Lung (tissue), 12 donors: ENCODE data around the gene P2RX1. TPM values are rescaled to one million over a fixed set of nuclear protein-coding genes. Genes with fewer than 3 reads are reported as not detected.

Source experiments
- ATAC-seq: fragments of 200-7000 bp; cut with Tn5 transposase; one replicate; pipeline ENCODE4 v1.9.1; 2020; ENCODE audit warnings: moderate number of reproducible peaks; ENCODE audit not compliant: insufficient read depth, low FRiP score
- DNase-seq, 3 donors: peaks; one replicate each; pipeline ENCODE4 v3.0.0-alpha.2; 2013 to 2017
- H3K27ac ChIP-seq, 2 donors: one replicate each; pipeline ENCODE4 v1.5.1; 2013; ENCODE audit warnings: mild to moderate bottlenecking in 2 of 2, moderate library complexity in 2 of 2, control low read depth in 1 of 2, inconsistent platforms in 1 of 2, low read depth in 1 of 2, low read length in 1 of 2
- H3K27me3 ChIP-seq, 3 donors: one replicate each; pipeline ENCODE4 v1.5.1; 2013; ENCODE audit warnings: low read length in 2 of 3; ENCODE audit not compliant: control insufficient read depth in 3 of 3, insufficient read depth in 3 of 3
- H3K36me3 ChIP-seq, 4 donors: one replicate each; pipeline ENCODE4 v1.5.1; 2013; ENCODE audit warnings: low read length in 4 of 4, mild to moderate bottlenecking in 1 of 4, moderate library complexity in 1 of 4; ENCODE audit not compliant: control insufficient read depth in 4 of 4, insufficient read depth in 4 of 4
- H3K4me1 ChIP-seq, 5 donors: one replicate each; pipeline ENCODE4 v1.5.1; 2013; ENCODE audit warnings: low read length in 5 of 5, mild to moderate bottlenecking in 2 of 5, moderate library complexity in 1 of 5; ENCODE audit not compliant: control insufficient read depth in 5 of 5, insufficient read depth in 5 of 5
- H3K4me3 ChIP-seq: one replicate; pipeline ENCODE4 v1.5.1; 2013; ENCODE audit warnings: mild to moderate bottlenecking, control low read depth, moderate library complexity
- H3K9ac ChIP-seq, 2 donors: one replicate each; pipeline ENCODE4 v1.5.1; 2013; ENCODE audit warnings: low read length in 2 of 2, control low read depth in 1 of 2; ENCODE audit not compliant: insufficient read depth in 1 of 2
- H3K9me3 ChIP-seq, 4 donors: one replicate each; pipeline ENCODE4 v1.5.1; 2013; ENCODE audit warnings: low read length in 3 of 4, mild to moderate bottlenecking in 1 of 4, moderate library complexity in 1 of 4; ENCODE audit not compliant: control insufficient read depth in 4 of 4, insufficient read depth in 3 of 4
- WGBS, 2 donors: extraction: QIAGEN DNeasy Blood & Tissue Kit; methylation state at CpG; one replicate each; pipeline ENCODE4 v1.1.7; 2013; 5-methylcytosine and 5-hydroxymethylcytosine counted together
- polyA plus RNA-seq, 2 donors: library from polyadenylated mRNA; stranded (reverse); fragments of 200-250 nt; gene quantifications; one replicate each; pipeline ENCODE4 v1.2.1, GENCODE V29; 2013
- total RNA-seq, 2 donors: library from RNA; depleted of rRNA in 1 of 2; stranded (reverse); fragments of >200 nt in 1 of 2; gene quantifications; one replicate each; pipeline ENCODE4 v1.2.1, GENCODE V29; 2014 to 2021
- TF ChIP-seq, protein P1 (sequence below): IDR thresholded peaks from 2 replicates; pipeline ENCODE4 v1.5.1; 2012; ENCODE audit warnings: mild to moderate bottlenecking; ENCODE audit errors: control extremely low read depth, extremely low read depth
- donor health status: control.
- donor health status: control.
- donor health status: Bipolar disorder and iron deficiency.
- donor health status: healthy.
- donor health status: DM: yes; HTN: yes; CAD: no.

The P2RX1 gene
- total and polyA plus RNA-seq, 4 donors, result 4.6 to 16.4 (median 10.5) TPM

DNA sequence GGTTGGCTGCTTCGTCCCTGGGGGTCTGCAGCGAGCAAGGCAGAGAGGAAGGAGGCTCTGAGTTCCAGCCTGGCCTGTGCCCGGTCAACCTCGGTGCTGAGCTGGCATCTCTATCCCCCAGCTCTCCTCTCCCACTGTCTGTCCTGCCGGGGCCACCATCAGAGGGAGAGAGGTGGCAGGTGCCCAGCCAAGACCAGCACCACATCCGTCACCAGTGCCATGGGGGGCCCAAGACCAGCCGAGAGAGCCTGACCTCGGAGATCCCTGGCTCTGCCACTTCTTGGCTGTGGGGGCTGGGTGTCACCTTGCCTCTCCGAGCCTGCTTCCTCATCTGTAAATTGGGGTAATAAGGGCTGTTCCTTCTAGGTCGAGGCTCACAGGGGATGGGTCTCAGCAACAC is 560 bp upstream of the P2RX1 start:
- Histone ChIP-seq H3K4me1 (peaks cover 0 to 26% (median 17%) of the 10 kb centered on the region in 5 donors), H3K9me3 (no peaks in the 10 kb centered on the region), H3K27me3 (no peaks in the 10 kb centered on the region), H3K36me3 (no peaks in the 10 kb centered on the region), H3K27ac (peak overlapping the region in 1 of 2 donors; percentile 76), H3K4me3 (no peak overlapping the region), H3K9ac (no peak overlapping the region)
- WGBS, 2 donors, result 40 to 48% methylated on average over 8 to 10 of the region's 10 CpGs
- ATAC-seq (no peak), DNase-seq (no peak)
- TF ChIP-seq, protein P1, sequence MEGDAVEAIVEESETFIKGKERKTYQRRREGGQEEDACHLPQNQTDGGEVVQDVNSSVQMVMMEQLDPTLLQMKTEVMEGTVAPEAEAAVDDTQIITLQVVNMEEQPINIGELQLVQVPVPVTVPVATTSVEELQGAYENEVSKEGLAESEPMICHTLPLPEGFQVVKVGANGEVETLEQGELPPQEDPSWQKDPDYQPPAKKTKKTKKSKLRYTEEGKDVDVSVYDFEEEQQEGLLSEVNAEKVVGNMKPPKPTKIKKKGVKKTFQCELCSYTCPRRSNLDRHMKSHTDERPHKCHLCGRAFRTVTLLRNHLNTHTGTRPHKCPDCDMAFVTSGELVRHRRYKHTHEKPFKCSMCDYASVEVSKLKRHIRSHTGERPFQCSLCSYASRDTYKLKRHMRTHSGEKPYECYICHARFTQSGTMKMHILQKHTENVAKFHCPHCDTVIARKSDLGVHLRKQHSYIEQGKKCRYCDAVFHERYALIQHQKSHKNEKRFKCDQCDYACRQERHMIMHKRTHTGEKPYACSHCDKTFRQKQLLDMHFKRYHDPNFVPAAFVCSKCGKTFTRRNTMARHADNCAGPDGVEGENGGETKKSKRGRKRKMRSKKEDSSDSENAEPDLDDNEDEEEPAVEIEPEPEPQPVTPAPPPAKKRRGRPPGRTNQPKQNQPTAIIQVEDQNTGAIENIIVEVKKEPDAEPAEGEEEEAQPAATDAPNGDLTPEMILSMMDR, result no peak

DNA sequence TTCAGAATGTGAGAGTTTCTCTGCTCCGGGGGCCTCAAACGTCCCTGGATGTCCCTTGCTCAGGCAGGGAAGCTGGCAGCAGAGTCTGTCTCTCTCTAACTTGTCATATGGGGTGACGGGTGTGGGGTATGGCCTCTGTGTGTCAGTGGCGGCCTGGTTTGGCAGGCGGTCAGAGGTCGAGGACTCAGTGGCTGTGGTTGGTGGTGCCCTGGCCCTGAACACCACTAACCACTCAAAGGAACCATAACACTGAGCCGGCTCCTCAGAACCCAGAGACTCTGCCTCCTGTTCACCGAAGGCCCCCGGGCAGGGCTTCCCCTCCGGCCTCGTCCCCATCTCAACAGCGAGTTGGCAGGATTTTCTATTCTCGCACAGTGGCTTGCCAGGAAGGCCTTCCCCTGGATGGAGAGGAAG is 677 bp downstream of the P2RX1 start:
- 18 to 61% methylated on average over 13 of the region's 13 CpGs for WGBS, 2 donors
- peak; percentile 71 to 79 (median 72) for DNase-seq
- Histone ChIP-seq H3K9ac (no peak overlapping the region), H3K4me3 (no peak overlapping the region), H3K27me3 (no peaks in the 10 kb centered on the region), H3K4me1 (peaks cover 0 to 33% (median 19%) of the 10 kb centered on the region in 5 donors), H3K9me3 (no peaks in the 10 kb centered on the region), H3K36me3 (no peaks in the 10 kb centered on the region), H3K27ac (peak overlapping the region in 1 of 2 donors; percentile 76)
- ATAC-seq, result no peak
- TF ChIP-seq, protein P1, result no peak

DNA sequence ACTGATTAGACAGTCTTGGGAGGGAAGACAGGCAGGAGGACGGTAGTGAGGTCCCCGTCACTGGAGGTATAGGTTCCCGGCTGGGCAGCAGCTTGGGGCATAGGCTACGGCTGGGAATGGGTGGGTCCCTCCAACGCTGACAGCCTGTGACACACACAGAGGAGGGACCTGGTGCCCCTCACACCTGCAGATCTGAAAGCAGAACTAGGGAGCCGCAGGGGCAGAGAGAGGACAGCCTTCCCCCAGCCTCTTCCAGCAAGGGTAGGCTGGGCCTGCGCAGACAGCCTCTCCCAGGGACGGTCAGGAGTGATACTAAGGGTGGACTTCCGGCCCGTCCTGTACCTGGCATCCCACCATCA is 2.0 kb downstream of the P2RX1 start:
- H3K4me1 ChIP-seq, result peaks cover 0 to 33% (median 19%) of the 10 kb centered on the region in 5 donors
- ATAC-seq (no peak), DNase-seq (no peak)
- H3K36me3 ChIP-seq, result no peaks in the 10 kb centered on the region
- no peaks in the 10 kb centered on the region for H3K9me3 ChIP-seq
- H3K4me3 ChIP-seq, result no peak overlapping the region
- TF ChIP-seq, protein P1, result no peak
- 38 to 65% methylated on average over 10 of the region's 10 CpGs for WGBS, 2 donors
- no peaks in the 10 kb centered on the region for H3K27me3 ChIP-seq
- H3K27ac ChIP-seq, result peak overlapping the region in 1 of 2 donors; percentile 63
- H3K9ac ChIP-seq, result no peak overlapping the region
